ENCODE data around the gene NBAS.

DNA sequence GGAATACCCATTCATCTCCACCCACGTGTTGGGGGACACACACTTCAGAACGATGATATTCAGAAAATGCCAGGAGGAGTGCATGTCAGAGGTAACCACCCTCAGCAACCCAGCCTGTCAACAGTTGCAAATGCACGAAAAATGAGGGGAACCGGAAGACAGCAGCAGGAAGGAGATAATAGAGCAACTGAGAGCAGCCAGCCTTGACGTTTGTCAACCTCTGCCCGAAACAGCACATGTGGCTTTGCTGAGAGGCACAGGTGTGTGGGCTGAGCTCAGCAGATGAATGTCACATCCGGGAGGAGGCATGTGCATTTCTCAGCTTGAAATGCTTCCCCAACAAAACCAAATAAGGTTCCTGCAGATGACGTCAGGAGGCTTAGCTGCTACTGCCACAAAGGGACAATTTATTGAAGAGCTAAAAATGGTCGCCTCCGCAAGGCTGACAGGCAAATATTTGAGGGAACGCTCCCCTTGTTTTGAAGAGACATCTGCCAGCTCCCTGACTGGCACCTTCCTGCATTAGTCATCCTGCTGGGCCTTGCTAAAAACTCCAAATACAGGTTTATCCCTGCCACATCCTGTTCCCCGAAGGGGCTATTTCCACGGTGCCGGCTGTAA is 419.0 kb downstream of the NBAS start:
- TF ChIP-seq POLR2A (IDR thresholded peaks at IDR 0.05; ENCODE audit: low read length) = no peak
- no peak for TF ChIP-seq GATA1 (IDR thresholded peaks at IDR 0.05; ENCODE audit: low read depth, low read length)
